ENCODE data around the gene PSMD1. TPM values are rescaled to one million over a fixed set of nuclear protein-coding genes. Genes with fewer than 3 reads are reported as not detected.
A peak's percentile ranks its signal among the peaks of the same experiment; 100 is the strongest.
"Not testable (repeated sequence)": the region's sequence is repeated elsewhere in the genome, so short reads cannot be mapped to it uniquely, and the experiment has no call there.

Gene PSMD1
- total RNA-seq, 1 experiment from 2014 or later = 131 TPM

DNA sequence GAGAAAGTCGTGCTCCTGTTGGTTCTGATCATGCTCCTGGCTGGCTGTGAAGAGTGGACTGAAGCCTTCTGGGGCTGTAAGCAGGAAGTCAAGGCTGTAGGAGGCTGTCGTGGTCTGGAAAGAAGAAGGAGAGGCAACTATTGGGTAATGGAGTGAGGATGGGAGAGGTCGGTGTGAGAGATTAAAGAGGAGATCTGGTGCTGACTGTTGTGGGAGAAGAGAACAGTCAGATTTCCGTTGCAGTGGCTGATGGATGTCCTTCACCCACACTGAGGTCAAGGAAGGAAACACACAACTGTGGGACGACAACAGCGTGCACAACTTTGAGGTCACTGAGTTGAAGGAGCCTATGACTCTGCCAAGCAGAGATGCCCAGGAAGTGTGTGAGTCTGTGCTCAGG, 2.8 kb upstream of the PSMD1 start:
- no peak for DNase-seq (ENCODE audit: low spot score)

DNA sequence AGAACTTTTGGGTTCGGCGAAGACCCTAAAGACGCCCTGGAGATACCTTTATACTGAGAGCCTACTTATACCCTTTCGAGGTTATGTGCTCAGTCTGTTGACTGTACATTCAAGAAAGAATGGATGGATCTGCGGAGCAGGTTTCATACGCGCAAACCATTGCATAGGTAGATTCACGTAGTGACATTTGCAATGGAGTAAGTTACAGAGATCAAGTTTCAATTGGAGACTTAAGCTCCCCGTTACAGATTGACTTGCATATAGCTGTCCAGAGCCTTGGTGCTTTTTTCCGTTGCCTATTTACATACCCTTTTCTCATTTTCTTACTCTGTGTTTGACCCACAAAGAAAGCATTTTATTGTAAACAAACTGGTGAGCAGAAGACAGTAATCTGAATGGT, 923 bp downstream of the PSMD1 start:
- DNase-seq (ENCODE audit: low spot score) = no peak

DNA sequence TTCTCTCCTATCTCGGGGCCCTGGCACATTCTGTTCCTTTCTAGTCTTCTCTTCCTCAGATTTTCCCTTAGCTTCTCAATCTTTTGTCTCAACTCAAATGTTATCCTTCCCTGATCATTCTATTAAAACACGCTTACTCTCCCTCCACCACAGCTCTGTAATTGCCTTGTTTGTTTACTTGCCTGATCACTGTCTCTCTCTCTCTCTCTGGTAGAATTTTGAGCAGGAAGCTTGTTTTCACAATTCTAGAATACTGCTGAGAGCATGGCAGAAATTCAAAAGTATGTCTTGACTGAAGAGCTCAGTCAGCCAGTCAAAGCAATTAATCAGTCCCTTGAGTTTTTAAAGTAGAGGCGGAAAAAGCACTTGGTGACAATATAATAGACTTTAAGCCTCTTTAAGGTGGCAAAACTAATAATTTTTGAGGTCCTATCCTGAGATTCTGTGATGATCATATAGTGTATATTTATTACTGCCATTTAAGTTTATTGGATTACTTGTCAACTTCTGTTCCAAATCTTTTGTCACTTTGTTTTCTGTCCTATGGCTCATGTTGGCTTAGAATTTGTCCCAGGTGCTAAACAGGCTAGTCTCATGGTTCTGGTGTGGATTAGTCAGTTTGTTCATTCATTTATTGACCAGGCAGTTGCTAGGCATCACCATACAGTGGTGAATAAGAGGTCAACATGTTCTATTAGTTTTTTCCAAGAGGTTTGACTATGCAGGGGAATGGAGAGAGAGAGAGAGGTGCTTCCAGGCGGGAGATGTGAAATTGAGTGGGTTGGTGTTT, 2.3 kb downstream of the PSMD1 start:
- DNase-seq (ENCODE audit: low spot score) = no peak

DNA sequence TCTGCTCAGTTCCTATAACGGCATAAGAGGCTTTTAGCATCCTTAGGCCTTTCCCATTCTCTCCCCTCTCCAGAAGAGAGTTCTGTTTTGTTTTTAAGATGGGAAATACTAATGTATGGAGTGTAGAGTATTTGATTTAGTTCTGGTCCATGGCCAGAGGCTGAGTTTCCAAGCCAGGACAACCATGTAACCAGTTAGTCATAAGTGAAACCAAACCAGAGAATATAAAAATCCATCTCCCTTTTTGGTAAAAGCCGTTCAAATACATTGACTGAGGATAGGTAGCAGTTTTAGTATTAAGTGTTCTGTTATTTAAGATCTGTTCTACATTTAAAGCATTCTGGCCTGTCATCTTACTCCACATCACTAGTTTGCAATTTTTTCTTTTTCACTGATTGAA, 3.1 kb downstream of the PSMD1 start:
- DNase-seq (ENCODE audit: low spot score) = no peak

DNA sequence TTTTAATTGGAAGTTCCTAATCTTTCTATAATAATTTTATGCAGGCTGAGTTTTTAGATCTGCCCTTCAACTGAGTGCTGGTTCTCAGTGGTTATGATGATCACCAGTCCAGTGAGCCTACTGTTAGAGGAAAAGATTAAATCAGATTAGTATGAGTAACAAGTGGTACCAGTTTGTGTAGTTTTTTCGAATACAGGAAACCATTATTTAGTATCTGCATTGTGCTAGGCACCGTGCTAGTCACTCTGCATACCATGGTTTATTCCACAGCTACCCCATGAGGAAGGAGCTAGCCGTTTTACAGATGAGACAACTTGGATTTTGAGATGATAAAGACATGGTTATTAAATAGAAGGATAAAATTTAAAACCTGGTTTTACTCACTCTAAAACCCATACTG, 6.1 kb downstream of the PSMD1 start:
- no peak for DNase-seq (ENCODE audit: low spot score)

DNA sequence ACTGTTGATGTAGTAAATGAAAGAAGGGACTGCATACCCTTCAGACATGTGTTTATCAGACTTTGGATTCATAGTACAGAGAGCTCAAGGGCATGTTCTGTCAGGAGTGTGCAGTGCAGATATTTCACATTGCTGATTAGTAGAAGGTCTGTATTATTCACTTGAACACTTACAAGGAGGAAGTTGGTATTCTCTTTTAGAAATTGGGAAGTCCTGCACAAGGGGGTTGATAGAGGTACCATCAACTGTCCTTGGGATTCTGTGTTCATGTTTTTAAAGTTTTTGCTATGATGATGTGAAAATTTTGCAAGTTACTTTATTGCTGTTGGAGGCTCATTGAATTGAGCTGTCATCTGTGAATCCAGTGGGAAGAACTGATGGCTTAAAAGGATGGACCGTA, 6.7 kb downstream of the PSMD1 start:
- no peak for DNase-seq (ENCODE audit: low spot score)

DNA sequence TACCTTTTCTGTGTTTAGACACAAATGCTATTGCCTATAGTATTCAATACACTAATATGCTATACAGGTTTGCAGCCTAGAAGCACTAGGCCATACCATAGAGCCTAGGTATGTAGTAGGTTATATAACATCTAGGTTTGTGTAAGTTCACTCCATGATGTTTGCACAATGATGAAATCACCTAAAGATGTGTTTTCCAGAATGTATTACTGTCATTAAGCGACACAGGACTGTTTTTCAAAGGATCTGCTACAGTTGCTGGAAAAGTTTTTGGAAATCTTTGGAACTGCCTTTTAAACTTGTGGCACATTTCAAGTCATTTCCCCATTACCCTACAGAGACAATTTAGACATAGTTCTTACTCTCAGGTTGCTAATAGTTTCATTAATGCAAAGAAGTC, 9.3 kb downstream of the PSMD1 start:
- DNase-seq (ENCODE audit: low spot score) = no peak

DNA sequence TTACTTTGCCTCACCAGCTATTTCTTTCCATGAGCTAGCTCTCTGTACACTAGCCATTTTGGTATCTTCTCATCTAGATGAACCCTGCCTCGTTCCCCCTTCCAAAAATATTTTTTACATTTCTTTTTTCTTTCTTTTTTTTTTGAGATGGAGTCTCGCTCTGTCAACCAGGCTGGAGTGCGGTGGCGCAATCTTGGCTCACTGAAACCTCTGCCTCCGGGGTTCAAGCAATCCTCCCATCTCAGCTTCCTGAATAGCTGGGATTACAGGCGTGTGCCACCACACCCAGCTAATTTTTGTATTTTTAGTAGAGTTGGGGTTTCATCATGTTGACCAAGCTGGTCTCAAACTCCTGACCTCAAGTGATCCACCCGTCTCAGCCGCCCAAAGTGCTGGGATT, 10.9 kb downstream of the PSMD1 start:
- not testable (repeated sequence) for DNase-seq (ENCODE audit: low spot score)

DNA sequence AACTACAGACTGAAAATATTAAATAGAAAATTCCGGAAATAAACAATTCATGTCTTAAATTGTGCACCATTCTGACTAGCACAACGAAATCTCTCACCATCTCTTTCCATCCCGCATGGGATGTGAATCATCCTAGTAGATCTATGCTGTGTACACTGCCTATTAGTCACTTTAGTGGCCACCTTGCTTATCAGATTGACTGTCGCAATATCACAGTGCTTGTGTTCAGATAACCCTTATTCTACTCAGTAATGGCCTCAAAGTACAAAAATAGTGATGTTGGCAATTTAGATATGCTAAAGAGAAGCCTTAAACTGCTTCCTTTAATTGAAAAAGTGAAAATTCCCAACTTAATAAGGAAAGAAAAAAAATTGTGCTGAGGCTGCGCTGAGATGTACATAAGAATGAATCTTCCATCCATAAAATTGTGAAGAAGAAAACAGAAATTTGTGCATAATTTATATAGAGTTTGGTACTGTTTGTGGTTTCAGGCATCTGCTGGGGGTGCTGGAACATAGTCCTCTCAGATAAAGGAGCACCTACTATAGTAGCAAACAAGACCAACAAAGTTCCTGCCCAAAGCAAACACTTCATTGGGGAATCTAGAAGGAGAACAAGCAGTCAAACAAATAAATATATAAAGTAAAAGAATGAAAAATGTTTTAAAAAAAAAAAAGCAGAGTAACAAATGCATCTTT, 12.0 kb downstream of the PSMD1 start:
- no peak for DNase-seq (ENCODE audit: low spot score)

DNA sequence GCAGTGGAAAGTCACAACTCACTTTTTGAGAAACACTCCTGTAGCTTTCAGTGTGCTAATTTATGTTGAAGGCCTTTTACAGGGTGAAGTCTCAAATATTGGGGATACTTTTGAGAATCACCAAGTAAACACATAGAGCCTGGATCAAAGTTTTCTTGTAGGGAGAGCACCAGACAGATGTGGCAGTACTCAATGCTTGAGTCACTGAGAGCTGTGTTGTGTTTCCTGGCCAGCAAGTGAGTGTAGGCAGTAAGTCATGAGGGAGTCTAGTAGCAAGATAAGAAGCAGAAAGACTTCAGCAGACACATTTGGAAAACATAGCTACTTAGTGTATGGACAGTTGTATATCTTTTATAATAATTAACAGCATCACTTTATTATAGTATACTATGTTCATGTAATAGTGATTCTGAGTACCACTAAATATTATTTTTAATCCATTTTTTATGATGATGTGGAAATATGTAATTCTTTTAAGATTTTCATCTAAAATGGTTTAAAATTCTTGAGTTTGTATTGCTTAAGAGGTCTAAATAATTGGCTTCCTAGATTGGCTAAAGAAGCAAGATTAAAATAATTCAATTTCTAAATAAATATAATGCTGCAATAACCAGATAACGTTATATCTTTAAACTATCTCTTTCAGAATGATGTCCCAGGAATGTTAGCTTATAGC, 12.8 kb downstream of the PSMD1 start:
- DNase-seq (ENCODE audit: low spot score) = no peak

DNA sequence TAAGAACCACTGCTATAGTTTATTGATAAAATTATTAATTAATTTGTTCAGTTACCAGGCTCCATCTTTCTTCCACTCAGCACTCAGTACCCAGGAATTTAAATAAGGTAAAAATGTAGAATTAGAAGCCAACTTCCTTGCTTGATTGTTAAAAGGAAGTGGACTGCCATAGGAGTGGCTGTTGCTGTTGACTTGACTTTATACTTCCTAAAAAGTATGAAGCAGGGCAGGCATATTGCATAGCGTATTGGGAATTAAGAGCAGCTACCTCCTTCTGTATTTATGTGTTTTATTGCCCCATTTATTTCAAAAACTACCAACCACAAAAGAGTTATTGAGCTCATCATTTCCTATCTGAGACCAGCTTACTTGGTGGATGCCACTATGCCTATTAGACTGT, 27.9 kb downstream of the PSMD1 start:
- no peak for DNase-seq (ENCODE audit: low spot score)

DNA sequence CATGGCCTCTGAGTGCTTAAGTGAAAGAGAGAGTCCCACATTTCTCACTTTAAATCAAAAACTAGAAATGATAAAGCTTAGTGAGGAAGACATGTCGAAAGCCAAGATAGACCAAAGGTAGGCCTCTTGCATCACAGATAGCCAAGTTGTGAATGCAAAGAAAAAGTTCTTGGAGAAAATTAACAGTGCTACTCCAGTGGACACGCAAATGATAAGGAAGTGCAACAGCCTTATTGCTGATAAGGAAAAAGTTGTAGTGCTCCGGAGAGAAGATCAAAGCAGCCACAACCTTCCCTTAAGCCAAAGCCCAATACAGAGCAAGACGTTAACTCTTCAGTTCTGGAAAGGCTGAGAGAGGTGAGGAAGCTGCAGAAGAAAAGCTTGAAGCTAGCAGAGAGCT, 32.1 kb downstream of the PSMD1 start:
- no peak for DNase-seq (ENCODE audit: low spot score)

DNA sequence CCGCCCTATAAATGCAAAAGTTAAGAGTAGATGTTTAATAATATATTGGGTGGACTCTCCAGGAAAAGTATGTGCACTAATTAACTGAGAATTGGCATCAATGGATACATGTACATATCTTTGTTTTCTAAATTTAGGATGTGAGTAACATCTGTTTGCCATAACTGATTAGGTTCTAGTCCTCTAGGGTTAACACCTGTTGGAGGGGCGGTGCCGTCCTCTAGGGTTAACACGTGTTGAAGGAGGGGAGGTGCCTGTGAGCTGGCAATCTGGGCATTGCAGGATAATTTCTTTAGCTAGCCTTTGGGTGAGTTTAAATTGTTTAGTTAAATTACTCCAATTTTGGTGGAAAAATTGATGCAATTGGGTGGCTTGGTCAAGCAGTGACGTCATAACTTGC, 37.3 kb downstream of the PSMD1 start:
- no peak for DNase-seq (ENCODE audit: low spot score)

DNA sequence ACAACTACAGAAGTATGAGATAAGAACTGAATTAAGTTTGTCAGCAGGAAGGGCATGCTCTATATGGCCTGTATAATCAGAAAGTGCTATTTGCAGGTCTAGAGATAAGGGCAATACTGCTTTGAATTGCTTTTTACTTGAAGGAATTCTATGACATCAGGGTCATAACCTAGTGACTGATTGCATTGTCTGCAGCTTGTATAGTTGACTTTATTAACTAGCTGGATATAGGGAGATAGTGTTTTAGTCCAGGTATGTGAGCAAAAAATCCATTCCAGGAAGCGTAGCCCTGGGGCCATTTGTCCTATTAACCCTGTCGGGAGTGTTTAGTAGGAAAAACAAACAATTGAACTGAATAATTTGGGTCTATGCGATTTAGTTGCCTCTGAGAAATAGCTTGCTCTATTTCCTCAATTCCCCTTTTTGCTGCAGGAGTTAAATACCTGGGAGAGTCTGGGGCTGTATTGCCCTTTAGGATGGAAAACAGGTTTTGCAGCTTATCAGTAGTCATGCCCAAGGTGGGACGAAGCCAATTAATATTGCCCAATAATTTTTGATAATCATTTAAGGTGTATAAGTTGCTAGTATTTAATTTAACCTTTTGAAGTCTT, 38.2 kb downstream of the PSMD1 start:
- no peak for DNase-seq (ENCODE audit: low spot score)

DNA sequence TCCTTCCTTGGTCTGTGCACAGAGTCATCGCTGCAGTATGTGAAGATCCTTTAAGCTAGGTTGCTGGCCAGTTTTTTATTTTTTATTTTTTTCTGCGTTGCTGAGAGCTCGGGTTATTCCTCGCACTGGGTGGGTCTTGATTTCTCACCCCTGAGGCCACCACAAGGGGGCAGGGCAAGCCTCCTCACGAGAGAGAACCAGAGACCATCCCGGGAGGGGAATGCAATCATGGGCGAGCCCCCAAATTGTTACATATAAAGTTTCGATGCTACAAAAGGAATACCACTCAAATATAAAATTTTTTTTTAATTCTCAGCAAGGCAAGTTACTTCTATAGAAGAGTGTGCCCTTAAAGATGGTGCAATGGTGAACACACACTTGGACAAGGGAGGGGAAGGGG, 43.3 kb downstream of the PSMD1 start:
- no peak for DNase-seq (ENCODE audit: low spot score)

DNA sequence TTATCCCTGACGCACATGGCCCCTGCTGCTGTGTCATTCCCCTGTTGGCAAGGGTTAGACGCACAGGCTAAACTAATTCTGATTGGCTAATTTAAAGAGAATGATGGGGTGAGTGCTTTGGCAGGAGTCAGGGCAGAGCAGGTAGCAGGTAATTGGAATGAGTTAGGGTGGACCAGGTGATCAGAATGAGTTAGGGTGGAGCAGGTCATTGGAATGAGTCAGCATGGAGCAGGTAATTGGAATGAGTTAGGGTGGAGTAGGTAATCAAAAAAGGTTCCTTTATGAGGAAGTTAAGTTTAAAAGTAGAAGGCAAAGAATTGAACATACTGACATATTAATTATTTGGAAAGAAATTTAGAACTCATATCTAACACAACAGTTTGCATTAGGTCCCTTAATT, 43.7 kb downstream of the PSMD1 start:
- not testable (repeated sequence) for DNase-seq (ENCODE audit: low spot score)

DNA sequence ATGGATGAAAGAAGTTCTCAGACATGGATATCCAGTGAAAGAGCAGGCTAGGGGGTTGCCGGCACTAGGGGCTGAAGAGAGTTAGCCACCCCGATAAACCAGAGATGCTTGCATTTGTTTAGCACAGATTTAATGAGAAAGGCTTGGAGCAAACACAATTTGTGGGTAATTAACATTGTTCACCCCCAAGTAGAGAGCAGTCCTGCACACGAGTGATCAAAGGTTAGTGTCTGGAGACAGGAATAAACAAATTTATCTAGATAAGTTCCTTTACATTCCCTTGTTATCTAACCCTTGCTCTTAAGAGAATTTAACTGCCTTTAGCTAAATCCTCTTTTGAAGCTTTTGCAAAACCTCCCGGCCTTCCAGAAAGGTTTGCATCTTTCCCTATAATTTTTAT, 44.3 kb downstream of the PSMD1 start:
- no peak for DNase-seq (ENCODE audit: low spot score)

DNA sequence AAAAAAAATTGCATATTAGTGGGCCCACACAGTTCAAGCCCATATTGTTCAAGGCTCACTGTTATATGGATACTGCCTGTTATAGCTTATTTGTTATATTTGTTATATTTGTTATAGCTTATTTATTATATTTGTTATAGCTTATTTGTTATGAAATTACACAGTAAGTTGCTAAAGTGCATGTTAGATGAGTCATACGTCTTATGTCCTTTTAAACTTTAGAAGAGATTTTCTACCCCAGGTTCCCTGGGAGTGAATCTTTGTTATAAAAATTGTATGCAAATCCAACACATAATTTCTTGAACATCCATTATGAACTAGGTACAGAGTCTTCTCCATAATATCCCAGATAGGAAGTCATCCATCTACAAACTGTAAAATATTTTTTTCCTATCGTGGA, 46.1 kb downstream of the PSMD1 start:
- no peak for DNase-seq (ENCODE audit: low spot score)

DNA sequence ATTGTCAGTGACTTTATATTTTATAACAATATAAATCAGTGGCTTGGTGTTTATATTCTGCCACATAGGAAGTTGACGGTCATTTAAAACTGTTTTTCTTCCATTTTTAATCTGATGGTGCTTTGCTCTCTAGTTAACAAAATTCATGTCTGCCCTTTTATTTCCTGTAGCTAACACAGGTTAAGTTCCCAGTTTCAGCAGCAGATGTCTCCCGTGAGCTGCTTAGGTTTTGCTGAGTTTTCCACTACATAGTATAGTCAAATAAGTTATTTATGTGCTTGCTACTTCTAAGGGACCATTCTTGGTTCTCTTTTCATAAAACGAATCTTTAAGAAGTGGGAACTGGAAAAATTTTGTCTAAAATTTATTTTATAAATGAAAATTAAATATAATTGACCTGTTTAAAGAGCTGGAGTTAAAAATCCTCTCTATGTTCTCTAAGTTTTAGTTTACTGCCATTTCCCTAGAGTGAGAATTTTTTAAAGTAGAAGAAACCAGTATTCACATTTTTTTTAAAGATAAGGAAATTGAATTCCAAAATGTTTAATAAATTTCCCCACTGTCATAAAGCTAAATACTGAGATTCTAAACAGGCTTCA, 47.5 kb downstream of the PSMD1 start:
- peak; percentile 45 for DNase-seq (ENCODE audit: low spot score)

DNA sequence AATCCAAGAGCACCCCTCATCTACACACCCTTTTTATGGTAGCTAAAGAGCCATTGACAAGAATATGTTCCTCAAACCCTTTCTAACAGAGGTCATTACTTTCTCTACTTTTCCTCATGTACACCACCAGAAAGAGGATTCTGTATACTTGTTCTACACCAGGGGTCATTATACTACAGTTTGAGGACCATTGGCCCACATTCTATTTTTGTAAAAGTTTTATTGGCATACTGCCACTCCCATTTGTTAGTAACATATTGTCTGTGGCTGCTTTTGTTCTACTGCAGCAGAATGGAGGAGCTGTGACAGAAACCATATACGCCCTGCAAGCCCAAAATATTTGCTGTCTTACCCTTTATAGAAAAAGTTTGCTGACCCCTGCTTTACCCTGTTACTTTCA, 53.9 kb downstream of the PSMD1 start:
- no peak for DNase-seq (ENCODE audit: low spot score)

DNA sequence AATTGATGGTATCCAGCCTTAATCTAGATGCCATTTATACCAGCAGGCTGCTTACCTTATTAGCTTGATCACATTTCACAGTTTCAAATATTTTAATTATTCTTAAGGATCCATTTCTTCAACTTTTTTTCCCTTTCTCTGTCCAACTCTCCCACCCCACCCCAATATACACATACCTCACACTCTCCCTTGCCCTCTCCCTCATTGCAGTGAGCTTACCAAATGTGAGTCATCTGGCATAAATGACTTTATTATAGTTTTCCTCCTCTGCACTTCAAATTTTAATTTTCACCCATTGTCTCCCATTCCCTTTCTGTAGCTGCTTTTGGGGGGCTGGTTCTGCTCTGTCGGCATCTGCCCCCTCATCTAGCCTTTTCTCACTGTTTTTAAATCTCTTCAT, 55.3 kb downstream of the PSMD1 start:
- no peak for DNase-seq (ENCODE audit: low spot score)

DNA sequence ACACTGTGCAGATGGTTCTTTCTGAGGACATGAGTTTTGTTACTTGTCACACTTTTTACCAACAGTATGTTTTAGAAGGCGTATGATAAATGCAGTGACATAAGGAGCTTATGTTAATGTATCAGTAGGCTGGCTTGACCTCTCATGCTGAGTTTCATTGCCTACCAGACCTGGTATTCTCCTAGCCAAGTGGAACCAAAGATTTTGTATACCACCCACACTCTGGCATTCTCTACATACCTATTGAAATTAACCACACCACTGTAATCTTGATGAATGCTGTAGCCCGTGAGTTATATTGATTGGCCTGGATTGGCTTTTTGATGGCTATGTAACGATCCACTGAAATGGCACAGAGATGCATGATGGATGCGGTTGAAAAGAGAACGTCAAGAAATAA, 56.8 kb downstream of the PSMD1 start:
- DNase-seq (ENCODE audit: low spot score) = no peak
